Astrocyte of the cerebellum (primary cell): ENCODE measurements around the gene PRKCE.

Source experiments
- DNase-seq: peaks from one replicate; pipeline ENCODE4 v3.0.0-alpha.2; 2011; ENCODE audit warnings: low read depth
- H3K4me3 ChIP-seq: 2 replicates; pipeline ENCODE4 v1.5.1; 2011; ENCODE audit warnings: mild to moderate bottlenecking, low read depth, low read length, moderate library complexity
- CTCF ChIP-seq: IDR thresholded peaks from 2 replicates; pipeline ENCODE4 v1.5.1; 2012; ENCODE audit warnings: low read length, low read depth, moderate library complexity, mild to moderate bottlenecking; ENCODE audit errors: missing control alignments
- in situ Hi-C: cut with HindIII; loops from 2 replicates; pipeline ENCODE4 v1.10.0; 2017; ENCODE audit warnings: low sequenced_read_pairs

PRKCE gene

GRCh38 chr2:45919711-45920111 is 268.2 kb downstream of the PRKCE start:
- H3K4me3 ChIP-seq: no peak overlapping the region
- TF ChIP-seq CTCF: no peak
- in situ Hi-C loops: no loop called here
- DNase-seq: no peak

DNA sequence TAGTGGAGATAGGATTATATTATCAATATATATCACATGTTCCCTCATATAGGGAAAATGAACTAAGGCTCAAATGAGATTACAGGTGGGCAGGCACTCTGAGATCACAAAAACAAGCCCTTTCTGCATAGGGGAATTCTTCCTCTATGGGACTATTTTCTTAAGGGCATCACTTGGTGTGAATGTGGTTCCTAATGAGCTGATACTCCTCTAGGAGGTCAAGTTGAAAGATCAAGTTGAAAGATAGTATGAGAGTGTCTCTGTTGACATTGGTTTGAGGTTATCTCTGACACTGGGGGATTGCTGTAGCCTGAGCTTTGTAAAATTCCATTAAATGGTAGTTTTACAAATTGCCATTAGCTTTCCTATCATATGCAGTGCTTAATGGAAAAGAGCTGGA is 270.4 kb downstream of the PRKCE start:
- no peak overlapping the region for H3K4me3 ChIP-seq
- TF ChIP-seq CTCF: no peak
- DNase-seq: no peak
- in situ Hi-C loops: no loop called here

DNA sequence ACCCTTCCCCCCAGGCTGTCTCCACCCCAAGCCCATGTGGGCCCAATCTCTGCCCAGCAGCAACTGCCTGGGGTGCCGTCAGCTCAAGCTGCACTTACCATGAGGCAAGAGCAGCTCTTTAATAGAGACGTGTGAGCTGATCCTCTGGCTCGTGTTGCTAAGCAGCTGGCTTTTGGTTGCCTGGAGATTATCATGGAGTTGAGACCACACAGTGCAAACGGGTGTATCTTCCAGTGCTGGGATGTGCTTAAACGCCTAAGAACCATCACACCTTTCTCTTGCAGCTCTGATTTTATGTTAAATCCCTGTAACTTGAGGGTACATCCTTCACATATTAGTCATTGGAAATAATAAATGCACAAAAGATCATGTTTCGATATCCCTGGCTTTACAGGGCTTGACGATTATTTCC is 271.1 kb downstream of the PRKCE start:
- no peak for TF ChIP-seq CTCF
- no peak overlapping the region for H3K4me3 ChIP-seq
- no peak for DNase-seq
- in situ Hi-C loops: no loop called here

GRCh38 chr2:45923701-45924100 is 272.2 kb downstream of the PRKCE start:
- H3K4me3 ChIP-seq: no peak overlapping the region
- DNase-seq: no peak
- in situ Hi-C loops: no loop called here
- no peak for TF ChIP-seq CTCF

DNA sequence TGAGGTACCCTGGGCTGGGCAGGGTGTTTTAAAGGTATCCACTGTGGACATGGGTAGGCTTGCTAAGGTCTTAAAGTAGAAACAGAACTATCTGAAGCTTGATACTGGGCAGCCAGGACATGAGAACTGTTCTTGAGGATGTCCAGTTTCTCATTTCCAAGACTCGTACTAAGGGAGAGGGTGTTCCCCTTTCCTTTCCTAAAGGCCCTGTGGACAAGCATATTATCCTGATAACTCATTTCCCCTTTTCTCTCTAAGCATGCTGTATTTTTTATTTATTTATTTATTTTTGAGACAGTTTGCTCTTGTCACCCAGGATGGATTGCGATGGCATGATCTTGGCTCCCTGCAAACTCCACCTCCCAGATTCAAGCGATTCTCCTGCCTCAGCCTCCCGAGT is 273.6 kb downstream of the PRKCE start:
- no peak overlapping the region for H3K4me3 ChIP-seq
- in situ Hi-C loops: loop anchor here (5.0 kb wide), 1 partner anchor 68 kb away; no protein-coding TSS in a partner anchor
- no peak for DNase-seq
- TF ChIP-seq CTCF: no peak

GRCh38 chr2:45925636-45926366 is 274.3 kb downstream of the PRKCE start:
- in situ Hi-C loops: loop anchor here (5.0 kb wide), 1 partner anchor 68 kb away; no protein-coding TSS in a partner anchor
- no peak for TF ChIP-seq CTCF
- H3K4me3 ChIP-seq: no peak overlapping the region
- DNase-seq: no peak

DNA sequence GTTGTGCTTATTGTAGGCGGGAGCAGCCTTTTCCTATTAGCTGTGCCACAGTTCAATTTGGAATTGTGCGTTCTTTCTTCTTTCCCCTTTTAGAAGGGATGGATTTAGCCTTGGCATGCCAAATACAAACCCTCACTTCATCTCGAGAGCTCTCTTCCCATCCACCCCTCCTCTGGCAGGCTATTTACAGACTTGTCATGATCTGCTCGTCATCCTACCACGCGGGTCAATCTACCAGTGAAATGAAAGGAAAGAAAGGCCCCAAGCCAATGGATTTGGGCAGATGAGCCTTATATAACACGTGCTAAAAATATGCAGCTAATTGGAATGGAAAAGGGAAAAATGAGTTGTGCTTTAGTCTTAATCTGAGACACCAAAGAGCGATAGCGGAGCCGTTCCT is 277.5 kb downstream of the PRKCE start:
- in situ Hi-C loops: loop anchor here (5.0 kb wide), 1 partner anchor 72 kb away; no protein-coding TSS in a partner anchor
- no peak for TF ChIP-seq CTCF
- no peak overlapping the region for H3K4me3 ChIP-seq
- no peak for DNase-seq
